ENCODE data around the gene CDC45. TPM values are rescaled to one million over a fixed set of nuclear protein-coding genes. Genes with fewer than 3 reads are reported as not detected.

The CDC45 gene
- total and polyA plus RNA-seq, 2 of the 13 experiments (the other 11 are each of a cell fraction or from before 2014, with no cell fraction given) = 14.4 to 36.3 TPM

GRCh38 chr22:19430890-19431541 is 48.7 kb upstream of the CDC45 start (continued):
- TF ChIP-seq MXD3 (CRISPR knock-in tag; IDR thresholded peaks at IDR 0.05) (peak; percentile 35), ZNF713 (CRISPR knock-in tag; IDR thresholded peaks at IDR 0.05) (no peak), CSRNP1 (CRISPR knock-in tag; IDR thresholded peaks at IDR 0.05) (peak; percentile 79; the same call in 1 of the 2 replicates), ZNF24 (IDR thresholded peaks at IDR 0.05) (no peak), YEATS2 (CRISPR knock-in tag; IDR thresholded peaks at IDR 0.05; ENCODE audit: borderline replicate concordance) (peak; percentile 34; the same call in 1 of the 2 replicates), ZBTB8A (CRISPR knock-in tag; IDR thresholded peaks at IDR 0.05; ENCODE audit: borderline replicate concordance, low read depth) (no peak), ZNF33A (CRISPR knock-in tag; IDR thresholded peaks at IDR 0.05; ENCODE audit: borderline replicate concordance) (0 out of 2 replicates have a peak, but pooled peaks have one; percentile 41), LBX2 (CRISPR knock-in tag; IDR thresholded peaks at IDR 0.05; ENCODE audit: borderline replicate concordance) (no peak), HMGXB4 (CRISPR knock-in tag; IDR thresholded peaks at IDR 0.05; ENCODE audit: borderline replicate concordance in 1 of 2, low read depth in 1 of 2) (no peak), GRHL1 (CRISPR knock-in tag; conservative IDR thresholded peaks at IDR 0.05) (no peak), ZNF788 (CRISPR knock-in tag; IDR thresholded peaks at IDR 0.05; ENCODE audit: borderline replicate concordance) (0 out of 2 replicates have a peak, but pooled peaks have one; percentile 16), KDM5A (IDR thresholded peaks at IDR 0.05; ENCODE audit: borderline replicate concordance, low read length) (no peak), MAX (IDR thresholded peaks at IDR 0.05) (peak; percentile 95), GATA4 (IDR thresholded peaks at IDR 0.05; ENCODE audit: borderline replicate concordance, low read depth) (no peak), ZNF414 (CRISPR knock-in tag; IDR thresholded peaks at IDR 0.05) (no peak), SPEN (CRISPR knock-in tag; IDR thresholded peaks at IDR 0.05; ENCODE audit: low read depth) (no peak), TP53 (CRISPR knock-in tag; conservative IDR thresholded peaks at IDR 0.05) (no peak), ZNF7 (CRISPR knock-in tag; IDR thresholded peaks at IDR 0.05) (no peak), CBX2 (IDR thresholded peaks at IDR 0.05; ENCODE audit: low read depth, low read length) (no peak), CBX2 (CRISPR knock-in tag; IDR thresholded peaks at IDR 0.05; ENCODE audit: low read depth) (no peak), FOXK2 (IDR thresholded peaks at IDR 0.05) (no peak), ZNF577 (CRISPR knock-in tag; IDR thresholded peaks at IDR 0.05; ENCODE audit: borderline replicate concordance, low read depth) (no peak), YEATS4 (CRISPR knock-in tag; IDR thresholded peaks at IDR 0.05; ENCODE audit: borderline replicate concordance) (peak; percentile 59)

Data from HepG2 (cell line).